HT1080 (cell line): ENCODE data around the gene CRYBB1. TPM values are rescaled to one million over a fixed set of nuclear protein-coding genes. Genes with fewer than 3 reads are reported as not detected.

Experiments used
- DNase-seq: peaks from one replicate; pipeline ENCODE4 v3.0.0-alpha.2; 2015; ENCODE audit warnings: low read depth
- polyA plus RNA-seq, 2 experiments: library from polyadenylated mRNA; depleted of rRNA; stranded (reverse); fragments of >200 nt; gene quantifications; 2 replicates each; pipeline ENCODE4 v1.2.3, GENCODE V29; 2015
- total RNA-seq: library from RNA; depleted of rRNA; stranded (reverse); fragments of >200 nt; shearing (Covaris generic); gene quantifications from 2 replicates; pipeline ENCODE4 v1.2.3, GENCODE V29; 2014; rRNA removed

Gene CRYBB1
- total RNA-seq: not detected in 2 replicates
- not detected in 2 replicates for polyA plus RNA-seq (2015; cell fraction: cytosol; rRNA removed)
- not detected in 2 replicates for polyA plus RNA-seq (2015; cell fraction: nucleus; rRNA removed)

- no peak for DNase-seq
Measured at GRCh38 chr22:26617271-26618199, at the start of gene CRYBB1. Gene CRYBB1 (minus strand): TSS chr22:26618027. CDS start chr22:26616319, 1,708 bp downstream.

DNA sequence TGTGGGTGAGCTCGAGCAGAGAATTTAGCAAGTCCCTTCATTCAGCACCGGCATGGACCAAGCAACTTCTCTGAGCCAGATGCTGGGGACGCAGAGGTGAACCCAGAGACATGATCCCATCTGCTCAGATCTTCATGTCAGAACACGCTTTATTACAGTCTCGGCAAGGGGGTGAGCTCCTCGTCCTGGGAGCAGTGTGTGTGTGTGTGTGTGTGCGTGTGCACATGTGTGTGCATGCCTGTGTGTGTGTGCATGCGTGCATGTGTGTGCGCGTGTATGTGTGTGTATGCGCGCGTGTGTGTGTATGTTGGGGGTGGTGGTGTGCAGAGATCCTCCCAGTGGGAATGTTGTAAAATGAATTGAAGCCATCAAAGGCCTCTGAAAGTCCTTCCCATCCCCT is 49.3 kb upstream of the CRYBB1 start:
- DNase-seq: no peak

DNA sequence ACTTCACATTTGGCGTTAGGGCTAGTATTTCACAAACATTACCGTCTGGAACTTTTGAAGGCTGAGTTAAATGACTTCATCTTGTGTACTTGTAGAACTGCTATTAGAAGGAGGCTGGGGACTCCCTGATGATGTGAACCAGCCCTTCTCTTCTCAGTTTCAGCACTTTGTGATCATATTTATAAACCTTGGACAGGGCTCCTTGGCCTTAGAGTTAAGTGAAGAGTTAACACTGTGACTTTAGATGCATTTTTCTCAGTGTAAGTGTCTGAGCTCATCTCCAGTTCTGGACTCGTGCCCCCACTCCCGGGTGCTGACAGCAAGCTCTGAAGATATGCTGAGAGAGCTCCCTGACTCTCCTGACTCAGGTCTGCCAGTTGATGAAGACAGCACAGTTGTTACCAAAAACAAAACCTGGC is 48.0 kb upstream of the CRYBB1 start:
- DNase-seq: no peak

GRCh38 chr22:26663374-26663923 is 45.6 kb upstream of the CRYBB1 start:
- DNase-seq: no peak

- no peak for DNase-seq
Measured at GRCh38 chr22:26662160-26662559, 44.3 kb upstream of the CRYBB1 start.

GRCh38 chr22:26660961-26661578 is 43.2 kb upstream of the CRYBB1 start:
- no peak for DNase-seq

DNA sequence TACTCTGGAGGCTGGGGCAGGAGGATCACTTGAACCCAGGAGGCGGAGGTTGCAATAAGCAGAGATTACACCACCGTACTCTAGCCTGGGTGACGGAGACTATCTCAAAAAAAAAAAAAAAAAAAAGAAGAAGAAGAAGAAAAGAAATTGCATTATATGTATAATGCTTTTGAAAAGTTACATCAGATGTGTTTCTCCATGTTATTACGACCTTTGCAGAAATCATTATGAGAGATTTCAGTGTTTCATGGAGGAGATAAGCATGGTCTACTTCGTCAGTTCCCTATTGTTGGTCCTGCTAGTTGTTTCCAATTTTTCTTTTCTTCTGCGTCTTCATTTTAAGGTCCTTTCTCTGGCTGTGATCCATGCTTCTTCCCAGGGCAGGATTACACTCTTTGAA is 42.5 kb upstream of the CRYBB1 start:
- DNase-seq: no peak

GRCh38 chr22:26658671-26659478 is 41.0 kb upstream of the CRYBB1 start:
- peak; percentile 97 for DNase-seq

DNA sequence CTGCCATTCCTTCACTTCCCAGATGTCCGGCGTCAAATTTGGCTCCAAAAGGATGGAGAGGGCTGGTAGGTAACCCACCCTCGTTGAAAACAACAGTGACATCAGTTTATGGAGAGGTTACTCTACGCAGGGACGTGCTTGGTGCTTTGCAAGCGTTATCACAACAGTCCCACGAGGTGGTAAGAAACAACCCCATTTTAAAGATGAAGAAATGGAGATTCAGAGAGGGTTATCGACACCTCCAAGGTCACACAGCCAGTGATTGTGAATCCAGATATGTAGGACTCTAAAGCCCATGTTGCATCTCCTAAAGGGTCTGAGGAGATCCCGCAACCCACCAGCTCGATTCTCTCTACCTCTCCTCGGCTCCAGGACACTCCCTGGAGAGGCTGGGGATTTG is 40.3 kb upstream of the CRYBB1 start:
- DNase-seq: no peak

DNA sequence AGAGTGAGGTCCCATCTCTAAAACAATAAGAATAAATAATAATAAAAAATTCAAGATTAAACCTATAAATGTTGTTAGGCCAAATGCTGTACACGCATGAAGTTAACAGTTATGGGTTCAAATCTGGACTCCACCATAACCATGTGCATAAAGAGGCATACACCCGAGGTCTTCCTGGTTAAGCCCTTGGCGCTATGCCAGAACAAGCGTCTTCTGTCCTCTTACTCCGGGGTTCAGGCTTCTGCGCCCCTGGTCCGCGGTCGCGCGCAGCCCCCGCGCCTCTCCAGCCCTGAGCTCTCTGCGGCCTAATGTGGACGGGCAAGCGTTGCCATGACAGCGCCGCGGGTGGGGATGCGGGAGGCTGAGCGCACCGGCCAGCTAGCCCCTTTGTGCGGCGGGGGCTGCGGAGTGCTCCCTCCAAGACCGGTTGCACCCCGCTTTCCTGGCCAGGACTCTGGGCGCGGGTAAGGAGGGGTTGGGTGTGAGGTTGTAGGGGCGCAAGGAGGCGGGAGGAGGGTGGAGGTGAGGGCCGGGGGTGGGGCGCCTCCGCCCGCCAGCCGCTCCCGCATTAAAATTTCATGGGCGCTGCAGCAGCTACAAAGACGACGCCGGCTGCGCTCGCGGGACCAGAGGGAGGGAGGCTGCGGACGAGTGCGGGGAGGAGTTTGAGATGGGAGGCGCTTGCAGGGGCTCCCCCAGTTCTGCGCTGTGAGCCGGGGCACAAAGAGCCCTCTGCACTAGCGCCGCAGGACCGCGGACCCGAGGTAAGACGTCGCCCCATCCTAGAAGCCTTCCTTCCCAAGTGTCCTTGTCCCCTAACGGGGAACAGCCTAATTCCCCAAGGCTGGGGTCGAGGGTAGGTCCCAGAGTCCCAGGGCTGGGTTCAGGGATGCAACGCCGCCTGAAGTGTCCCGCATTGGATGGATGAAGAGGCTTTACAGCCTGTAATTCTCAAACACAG is 39.3 kb upstream of the CRYBB1 start, which contains the start of gene MIAT:
MIAT (plus strand) TSS at position 698 of the 961 bp plus-strand sequence.
- DNase-seq: no peak

- DNase-seq: no peak
Measured at GRCh38 chr22:26651815-26652214, 34.0 kb upstream of the CRYBB1 start.

DNA sequence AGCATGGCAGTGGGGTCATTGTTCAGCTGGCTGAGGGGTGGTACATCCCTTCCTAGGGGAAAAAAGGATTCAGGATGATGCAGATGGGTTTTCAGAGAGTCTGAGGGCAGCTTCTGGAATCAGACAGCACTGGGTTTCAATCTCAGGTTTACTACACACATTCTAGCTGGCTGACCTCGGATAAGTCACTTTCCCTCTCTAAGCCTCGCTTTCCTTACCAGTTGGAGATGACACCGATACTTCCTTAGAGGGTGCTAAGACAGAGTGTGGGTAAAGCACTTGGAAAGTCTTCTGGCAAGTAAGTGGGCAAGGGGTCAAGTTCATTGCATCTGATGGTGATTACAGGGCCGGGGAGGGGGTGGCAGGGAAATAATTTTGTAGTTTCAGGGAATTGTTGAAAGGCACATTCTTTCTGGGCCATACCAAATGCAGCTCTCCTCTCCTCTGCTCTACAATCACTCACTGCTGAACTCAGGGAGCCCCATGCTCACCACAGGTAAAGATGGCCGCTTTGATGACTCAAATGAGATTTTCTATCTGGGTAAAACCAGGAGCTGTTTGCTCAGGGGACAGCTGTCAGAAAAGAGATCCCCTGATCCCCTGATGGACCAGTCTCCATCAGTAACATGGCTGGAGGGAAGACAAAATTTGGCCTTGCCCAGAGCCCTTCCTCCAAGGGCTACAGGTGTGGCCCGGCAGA is 33.0 kb upstream of the CRYBB1 start:
- DNase-seq: no peak

- no peak for DNase-seq
Measured at GRCh38 chr22:26648528-26649388, 30.9 kb upstream of the CRYBB1 start.

DNA sequence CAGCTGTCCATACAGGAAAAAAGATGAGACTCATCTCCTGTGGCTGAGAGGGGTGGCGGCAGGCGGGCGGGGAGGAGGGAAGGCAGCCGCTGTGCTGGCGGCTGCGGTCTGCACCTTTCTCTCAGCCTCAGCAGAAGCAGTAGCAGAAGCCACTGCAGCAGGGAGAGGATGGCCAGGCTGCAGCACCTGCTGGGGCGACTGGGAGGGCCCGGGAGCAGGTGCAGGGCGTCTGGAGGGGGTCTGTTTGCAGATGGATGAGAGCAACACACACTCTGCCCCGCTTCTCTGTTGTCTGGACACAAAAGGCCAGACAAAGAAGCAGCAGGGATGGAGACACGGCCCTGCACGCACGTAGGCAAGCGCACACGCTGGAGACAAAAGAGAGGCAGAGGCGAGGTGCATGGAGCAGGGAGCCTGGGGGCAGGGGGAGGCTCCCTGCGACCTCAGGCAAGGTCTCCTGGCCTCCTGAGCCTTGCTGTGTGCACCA is 30.2 kb upstream of the CRYBB1 start:
- peak; percentile 37 for DNase-seq

- no peak for DNase-seq
Measured at GRCh38 chr22:26646158-26646557, 28.3 kb upstream of the CRYBB1 start.

DNA sequence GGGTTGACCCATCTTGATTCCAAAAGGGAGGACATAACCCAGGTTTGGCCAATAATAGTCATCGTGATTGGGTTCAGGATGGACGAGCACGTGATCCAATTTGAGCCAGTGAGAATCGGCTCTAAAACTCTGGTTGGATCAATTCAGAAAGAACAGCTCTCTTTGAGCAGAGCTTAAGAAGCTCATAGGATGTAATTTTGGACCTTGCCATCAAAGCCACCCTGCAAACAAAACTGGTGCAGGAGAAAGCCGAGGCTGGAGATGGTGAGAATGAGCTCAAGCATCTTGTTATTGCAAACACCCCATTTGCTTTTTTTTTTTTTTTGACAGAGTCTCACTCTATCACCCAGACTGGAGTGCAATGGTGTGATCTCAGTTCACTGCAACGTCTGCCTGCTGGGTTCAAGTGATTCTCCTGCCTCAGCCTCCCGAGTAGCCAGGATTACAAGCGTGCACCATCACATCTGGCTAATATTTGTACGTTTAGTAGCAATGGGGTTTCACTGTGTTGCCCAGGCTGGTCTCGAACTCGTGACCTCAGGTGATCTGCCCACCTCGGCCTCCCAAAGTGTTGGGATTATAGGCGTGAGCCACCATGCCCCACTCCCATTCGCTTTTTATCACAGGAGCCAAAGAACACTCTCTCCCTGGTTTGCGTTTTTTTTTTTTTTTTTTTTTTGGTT is 25.7 kb upstream of the CRYBB1 start:
- no peak for DNase-seq
